GM18907 (cell line): ENCODE data around the gene ZNF821.
"Not testable (repeated sequence)": the region's sequence is repeated elsewhere in the genome, so short reads cannot be mapped to it uniquely, and the experiment has no call there.

Experiments used
- ATAC-seq: cut with Tn5 transposase; IDR thresholded peaks from one replicate; pipeline ENCODE4 v1.9.1; 2021; ENCODE audit warnings: mild to moderate bottlenecking, moderate library complexity; ENCODE audit not compliant: unreplicated experiment

Gene ZNF821

DNA sequence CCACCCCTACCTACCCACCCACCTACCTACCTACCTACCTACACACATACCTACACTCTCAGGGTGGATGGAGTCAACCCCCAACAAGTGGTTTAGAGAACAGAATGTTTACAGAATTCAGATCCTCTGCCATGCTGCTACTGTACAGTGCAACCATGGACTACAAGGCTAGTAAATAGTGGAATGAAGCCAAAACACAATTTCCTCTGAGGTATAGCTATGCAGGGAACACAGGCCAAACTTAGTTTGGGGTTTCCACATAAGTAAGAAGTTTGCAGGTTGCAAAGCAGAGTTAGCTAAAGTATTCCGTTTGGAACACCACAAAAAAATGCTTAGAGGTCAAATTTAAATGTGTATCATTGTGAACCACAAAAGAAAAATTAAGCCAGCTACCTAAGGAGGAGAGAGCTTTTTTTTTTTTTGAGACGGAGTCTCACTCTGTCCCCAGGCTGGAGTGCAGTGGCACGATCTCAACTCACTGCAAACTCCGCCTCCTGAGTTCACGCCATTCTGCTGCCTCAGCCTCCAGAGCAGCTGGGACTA, 72.7 kb downstream of the ZNF821 start:
- no peak for ATAC-seq

DNA sequence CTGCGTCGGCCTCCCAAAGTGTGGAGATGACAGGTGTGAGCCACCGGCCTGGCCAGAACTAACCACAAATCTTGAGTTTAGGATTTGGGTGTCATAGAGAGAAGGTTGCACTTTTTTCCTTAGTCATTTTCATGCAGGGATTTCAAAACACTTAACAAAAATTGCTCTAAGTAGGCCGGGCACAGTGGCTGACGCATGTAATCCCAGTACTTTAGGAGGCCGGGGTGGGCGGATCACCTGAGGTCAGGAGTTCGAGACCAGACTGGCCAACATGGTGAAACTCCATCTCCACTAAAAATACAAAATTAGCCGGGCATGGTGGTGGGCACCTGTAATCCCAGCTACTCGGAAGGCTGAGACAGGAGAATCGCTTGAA, 73.8 kb downstream of the ZNF821 start:
- not testable (repeated sequence) for ATAC-seq
